Measurements from ENCODE around the gene ZNF740.
A peak's percentile ranks its signal among the peaks of the same experiment; 100 is the strongest.

The ZNF740 gene

GRCh38 chr12:53181935-53182334 is 1.4 kb downstream of the ZNF740 start:
- no peak for DNase-seq
- no CpG with 5 or more reads among the region's 2 CpGs for WGBS (ENCODE audit: extremely low coverage, insufficient coverage, low lambda C conversion rate)
- peaks cover 9% of the 10 kb centered on the region for H3K36me3 ChIP-seq (ENCODE audit: control insufficient read depth, insufficient read depth, low read length)

GRCh38 chr12:53182903-53183302 is 2.4 kb downstream of the ZNF740 start:
- peaks cover 2% of the 10 kb centered on the region for H3K4me1 ChIP-seq (ENCODE audit: control insufficient read depth, low read depth, low read length)
- H3K27me3 ChIP-seq (ENCODE audit: insufficient read depth, low read length, poor library complexity) = no peaks in the 10 kb centered on the region
- no peak for DNase-seq
- no peak overlapping the region for H3K4ac ChIP-seq (ENCODE audit: low read depth, low read length)
- no peak overlapping the region for H3K4me3 ChIP-seq (ENCODE audit: low read length)
- no peak overlapping the region for H4K8ac ChIP-seq (ENCODE audit: low read depth, low read length)
- H2AK5ac ChIP-seq (ENCODE audit: low read length) = no peak overlapping the region
- peak overlapping the region; percentile 8 for H3K9ac ChIP-seq (ENCODE audit: low read length)
- H4K5ac ChIP-seq (ENCODE audit: low read length) = no peak overlapping the region
- no peak overlapping the region for H3K18ac ChIP-seq (ENCODE audit: low read length)
- H3K4me2 ChIP-seq (ENCODE audit: low read length) = no peak overlapping the region
- H2BK15ac ChIP-seq (replicated peaks; ENCODE audit: low read depth) = no peak overlapping the region
- WGBS (ENCODE audit: extremely low coverage, insufficient coverage, low lambda C conversion rate) = no CpG with 5 or more reads among the region's 2 CpGs
- H2BK120ac ChIP-seq (ENCODE audit: low read depth, low read length) = no peak overlapping the region
- H2BK5ac ChIP-seq (ENCODE audit: low read length) = no peak overlapping the region
- H3K23ac ChIP-seq (ENCODE audit: low read length) = no peak overlapping the region
- H3K36me3 ChIP-seq (ENCODE audit: control insufficient read depth, insufficient read depth, low read length) = peaks cover 9% of the 10 kb centered on the region
- H3K79me1 ChIP-seq (ENCODE audit: low read length) = peaks cover 9% of the 10 kb centered on the region
- H3K79me2 ChIP-seq (ENCODE audit: control insufficient read depth, insufficient read depth, low read length) = peaks cover 2% of the 10 kb centered on the region
- H3K27ac ChIP-seq (ENCODE audit: low read depth, low read length) = no peak overlapping the region
- H3K56ac ChIP-seq (ENCODE audit: low read length) = no peak overlapping the region

More at GRCh38 chr12:53181935-53182334, 1.4 kb downstream of the ZNF740 start:
- Histone ChIP-seq H2AK5ac (ENCODE audit: low read length) (no peak overlapping the region), H2BK15ac (replicated peaks; ENCODE audit: low read depth) (no peak overlapping the region), H3K18ac (ENCODE audit: low read length) (no peak overlapping the region), H3K79me1 (ENCODE audit: low read length) (peaks cover 9% of the 10 kb centered on the region), H4K5ac (ENCODE audit: low read length) (no peak overlapping the region), H4K8ac (ENCODE audit: low read depth, low read length) (no peak overlapping the region), H3K23ac (ENCODE audit: low read length) (no peak overlapping the region), H3K4me2 (ENCODE audit: low read length) (peak overlapping the region; percentile 13), H3K4me3 (ENCODE audit: low read length) (no peak overlapping the region), H3K4me1 (ENCODE audit: control insufficient read depth, low read depth, low read length) (peaks cover 2% of the 10 kb centered on the region), H3K27me3 (ENCODE audit: insufficient read depth, low read length, poor library complexity) (no peaks in the 10 kb centered on the region), H3K27ac (ENCODE audit: low read depth, low read length) (no peak overlapping the region), H3K4ac (ENCODE audit: low read depth, low read length) (no peak overlapping the region), H3K56ac (ENCODE audit: low read length) (peak overlapping the region; percentile 98), H3K79me2 (ENCODE audit: control insufficient read depth, insufficient read depth, low read length) (peaks cover 2% of the 10 kb centered on the region), H2BK5ac (ENCODE audit: low read length) (no peak overlapping the region), H3K9ac (ENCODE audit: low read length) (peak overlapping the region; percentile 94), H2BK120ac (ENCODE audit: low read depth, low read length) (no peak overlapping the region)

- H3K4me3 ChIP-seq (ENCODE audit: low read length) = no peak overlapping the region
- H3K27ac ChIP-seq (ENCODE audit: low read depth, low read length) = no peak overlapping the region
- H4K8ac ChIP-seq (ENCODE audit: low read depth, low read length) = no peak overlapping the region
- no peak overlapping the region for H3K4me2 ChIP-seq (ENCODE audit: low read length)
- H3K4me1 ChIP-seq (ENCODE audit: control insufficient read depth, low read depth, low read length) = peaks cover 2% of the 10 kb centered on the region
- H3K18ac ChIP-seq (ENCODE audit: low read length) = no peak overlapping the region
- no peak overlapping the region for H2AK5ac ChIP-seq (ENCODE audit: low read length)
- no peak overlapping the region for H2BK15ac ChIP-seq (replicated peaks; ENCODE audit: low read depth)
- H3K23ac ChIP-seq (ENCODE audit: low read length) = no peak overlapping the region
- H3K9ac ChIP-seq (ENCODE audit: low read length) = no peak overlapping the region
- H3K27me3 ChIP-seq (ENCODE audit: insufficient read depth, low read length, poor library complexity) = no peaks in the 10 kb centered on the region
- H4K5ac ChIP-seq (ENCODE audit: low read length) = no peak overlapping the region
- peaks cover 9% of the 10 kb centered on the region for H3K79me1 ChIP-seq (ENCODE audit: low read length)
- WGBS (ENCODE audit: extremely low coverage, insufficient coverage, low lambda C conversion rate) = no CpG with 5 or more reads among the region's 6 CpGs
- H3K79me2 ChIP-seq (ENCODE audit: control insufficient read depth, insufficient read depth, low read length) = peaks cover 2% of the 10 kb centered on the region
- H3K36me3 ChIP-seq (ENCODE audit: control insufficient read depth, insufficient read depth, low read length) = peaks cover 9% of the 10 kb centered on the region
- no peak overlapping the region for H2BK5ac ChIP-seq (ENCODE audit: low read length)
- H2BK120ac ChIP-seq (ENCODE audit: low read depth, low read length) = no peak overlapping the region
- no peak overlapping the region for H3K4ac ChIP-seq (ENCODE audit: low read depth, low read length)
- no peak overlapping the region for H3K56ac ChIP-seq (ENCODE audit: low read length)
- DNase-seq = no peak
Observed at GRCh38 chr12:53184828-53185227, 4.3 kb downstream of the ZNF740 start.

- no peak overlapping the region for H2AK5ac ChIP-seq (ENCODE audit: low read length)
- no peak overlapping the region for H3K4me2 ChIP-seq (ENCODE audit: low read length)
- H3K79me2 ChIP-seq (ENCODE audit: control insufficient read depth, insufficient read depth, low read length) = peaks cover 2% of the 10 kb centered on the region
- DNase-seq = no peak
- no peak overlapping the region for H3K4ac ChIP-seq (ENCODE audit: low read depth, low read length)
- H3K79me1 ChIP-seq (ENCODE audit: low read length) = peaks cover 9% of the 10 kb centered on the region
- H4K8ac ChIP-seq (ENCODE audit: low read depth, low read length) = no peak overlapping the region
- WGBS (ENCODE audit: extremely low coverage, insufficient coverage, low lambda C conversion rate) = no CpG with 5 or more reads among the region's 3 CpGs
- peaks cover 9% of the 10 kb centered on the region for H3K36me3 ChIP-seq (ENCODE audit: control insufficient read depth, insufficient read depth, low read length)
- no peak overlapping the region for H2BK15ac ChIP-seq (replicated peaks; ENCODE audit: low read depth)
- H2BK5ac ChIP-seq (ENCODE audit: low read length) = no peak overlapping the region
- H3K9ac ChIP-seq (ENCODE audit: low read length) = no peak overlapping the region
- no peak overlapping the region for H2BK120ac ChIP-seq (ENCODE audit: low read depth, low read length)
- H3K27me3 ChIP-seq (ENCODE audit: insufficient read depth, low read length, poor library complexity) = no peaks in the 10 kb centered on the region
- no peak overlapping the region for H4K5ac ChIP-seq (ENCODE audit: low read length)
- H3K27ac ChIP-seq (ENCODE audit: low read depth, low read length) = no peak overlapping the region
- peaks cover 2% of the 10 kb centered on the region for H3K4me1 ChIP-seq (ENCODE audit: control insufficient read depth, low read depth, low read length)
- no peak overlapping the region for H3K23ac ChIP-seq (ENCODE audit: low read length)
- no peak overlapping the region for H3K4me3 ChIP-seq (ENCODE audit: low read length)
- H3K18ac ChIP-seq (ENCODE audit: low read length) = no peak overlapping the region
- no peak overlapping the region for H3K56ac ChIP-seq (ENCODE audit: low read length)
Observed at GRCh38 chr12:53185582-53186153, 5.1 kb downstream of the ZNF740 start.

- H3K4me3 ChIP-seq (ENCODE audit: low read length) = no peak overlapping the region
- H2BK120ac ChIP-seq (ENCODE audit: low read depth, low read length) = no peak overlapping the region
- H3K4me2 ChIP-seq (ENCODE audit: low read length) = no peak overlapping the region
- no peak overlapping the region for H3K23ac ChIP-seq (ENCODE audit: low read length)
- no peak overlapping the region for H3K56ac ChIP-seq (ENCODE audit: low read length)
- no CpG with 5 or more reads among the region's 4 CpGs for WGBS (ENCODE audit: extremely low coverage, insufficient coverage, low lambda C conversion rate)
- no peak overlapping the region for H2BK15ac ChIP-seq (replicated peaks; ENCODE audit: low read depth)
- H3K79me1 ChIP-seq (ENCODE audit: low read length) = peaks cover 9% of the 10 kb centered on the region
- H3K4ac ChIP-seq (ENCODE audit: low read depth, low read length) = no peak overlapping the region
- H4K5ac ChIP-seq (ENCODE audit: low read length) = no peak overlapping the region
- H3K9ac ChIP-seq (ENCODE audit: low read length) = no peak overlapping the region
- no peak overlapping the region for H2BK5ac ChIP-seq (ENCODE audit: low read length)
- no peak overlapping the region for H2AK5ac ChIP-seq (ENCODE audit: low read length)
- no peaks in the 10 kb centered on the region for H3K27me3 ChIP-seq (ENCODE audit: insufficient read depth, low read length, poor library complexity)
- H3K79me2 ChIP-seq (ENCODE audit: control insufficient read depth, insufficient read depth, low read length) = peaks cover 2% of the 10 kb centered on the region
- no peak overlapping the region for H3K18ac ChIP-seq (ENCODE audit: low read length)
- no peak overlapping the region for H3K27ac ChIP-seq (ENCODE audit: low read depth, low read length)
- no peak for DNase-seq
- no peak overlapping the region for H4K8ac ChIP-seq (ENCODE audit: low read depth, low read length)
- peaks cover 9% of the 10 kb centered on the region for H3K36me3 ChIP-seq (ENCODE audit: control insufficient read depth, insufficient read depth, low read length)
- H3K4me1 ChIP-seq (ENCODE audit: control insufficient read depth, low read depth, low read length) = peaks cover 2% of the 10 kb centered on the region
Observed at GRCh38 chr12:53186745-53187144, 6.2 kb downstream of the ZNF740 start.

Data from mesendoderm (in vitro differentiated cells).